HG02623 (cell line): Measurements from ENCODE around the gene LMAN2.
"Not testable (repeated sequence)": the region's sequence is repeated elsewhere in the genome, so short reads cannot be mapped to it uniquely, and the experiment has no call there.

Experiments
- ATAC-seq: cut with Tn5 transposase; IDR thresholded peaks from one replicate; pipeline ENCODE4 v1.9.1; 2021; ENCODE audit warnings: moderate library complexity; ENCODE audit not compliant: unreplicated experiment

The LMAN2 gene

GRCh38 chr5:177349762-177350161 lies 1.7 kb downstream of the LMAN2 start:
- ATAC-seq = no peak

GRCh38 chr5:177349362-177349647 lies 2.2 kb downstream of the LMAN2 start:
- ATAC-seq = no peak

GRCh38 chr5:177347699-177348098 lies 3.8 kb downstream of the LMAN2 start:
- ATAC-seq = no peak

DNA sequence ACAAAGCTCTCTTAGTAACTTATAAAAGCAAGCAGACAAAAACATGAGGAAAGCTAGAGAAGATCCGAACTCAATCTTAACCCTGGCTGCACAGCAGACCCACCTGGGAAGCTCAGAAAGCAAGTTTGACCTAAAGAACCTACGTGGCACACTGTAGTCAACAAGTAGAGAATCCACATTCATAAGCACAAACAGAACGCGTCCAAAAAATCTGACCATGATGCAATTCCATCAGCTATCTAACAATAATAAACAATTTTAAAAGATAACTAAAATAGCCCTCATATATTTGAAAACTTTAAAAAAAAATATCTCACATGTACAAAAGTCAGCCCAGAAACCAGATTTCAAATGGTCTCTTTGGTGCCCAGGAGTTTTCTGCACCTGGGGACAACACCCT lies 4.6 kb downstream of the LMAN2 start:
- ATAC-seq = no peak

- no peak for ATAC-seq
Observed at GRCh38 chr5:177344891-177345290, 6.6 kb downstream of the LMAN2 start.

DNA sequence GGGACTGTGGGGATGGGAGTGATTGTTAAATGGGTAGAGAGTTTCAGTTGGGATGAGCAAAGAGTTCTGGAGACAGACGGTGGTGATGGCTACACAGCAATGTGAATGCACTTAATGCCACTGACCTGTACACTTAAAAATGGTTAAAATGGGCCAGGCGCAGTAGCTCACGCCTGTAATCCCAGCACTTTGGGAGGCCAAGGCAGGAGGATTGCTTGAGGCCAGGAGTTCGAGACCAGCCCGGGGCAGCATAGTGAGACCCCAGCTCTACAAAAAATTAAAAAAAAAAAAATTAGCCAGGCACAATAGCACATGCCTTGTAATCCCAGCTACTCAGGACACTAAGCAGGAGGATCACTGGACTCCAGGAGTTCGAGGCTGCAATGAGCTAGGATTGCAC lies 7.7 kb downstream of the LMAN2 start:
- no peak for ATAC-seq

GRCh38 chr5:177343000-177343399 lies 8.5 kb downstream of the LMAN2 start:
- ATAC-seq = not testable (repeated sequence)

DNA sequence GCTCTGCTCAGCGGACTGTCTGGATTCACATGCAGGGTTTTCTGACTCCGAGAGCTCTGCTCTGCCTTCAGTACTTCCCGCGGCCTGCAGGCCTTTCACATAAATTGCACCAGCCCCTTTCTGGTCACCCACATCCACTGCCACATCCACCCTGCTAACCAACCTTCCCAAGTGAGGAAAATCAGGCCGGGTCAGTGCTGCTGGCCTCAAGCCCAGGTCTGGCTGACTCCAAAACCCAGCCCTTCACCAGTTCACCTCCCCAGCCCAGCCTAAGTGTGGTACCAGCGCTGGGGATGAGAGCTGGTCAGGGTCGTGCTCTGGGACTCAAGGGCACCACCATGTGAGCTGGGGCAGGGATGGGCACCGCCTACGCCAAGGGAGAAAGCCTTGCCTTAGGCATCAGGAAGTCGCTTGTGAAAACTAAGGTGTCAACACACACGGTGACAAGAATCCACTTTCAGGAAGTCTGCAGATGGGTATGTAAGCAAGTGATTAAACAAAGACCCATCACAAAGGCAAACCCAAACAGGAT lies 12.3 kb downstream of the LMAN2 start:
- ATAC-seq = no peak

DNA sequence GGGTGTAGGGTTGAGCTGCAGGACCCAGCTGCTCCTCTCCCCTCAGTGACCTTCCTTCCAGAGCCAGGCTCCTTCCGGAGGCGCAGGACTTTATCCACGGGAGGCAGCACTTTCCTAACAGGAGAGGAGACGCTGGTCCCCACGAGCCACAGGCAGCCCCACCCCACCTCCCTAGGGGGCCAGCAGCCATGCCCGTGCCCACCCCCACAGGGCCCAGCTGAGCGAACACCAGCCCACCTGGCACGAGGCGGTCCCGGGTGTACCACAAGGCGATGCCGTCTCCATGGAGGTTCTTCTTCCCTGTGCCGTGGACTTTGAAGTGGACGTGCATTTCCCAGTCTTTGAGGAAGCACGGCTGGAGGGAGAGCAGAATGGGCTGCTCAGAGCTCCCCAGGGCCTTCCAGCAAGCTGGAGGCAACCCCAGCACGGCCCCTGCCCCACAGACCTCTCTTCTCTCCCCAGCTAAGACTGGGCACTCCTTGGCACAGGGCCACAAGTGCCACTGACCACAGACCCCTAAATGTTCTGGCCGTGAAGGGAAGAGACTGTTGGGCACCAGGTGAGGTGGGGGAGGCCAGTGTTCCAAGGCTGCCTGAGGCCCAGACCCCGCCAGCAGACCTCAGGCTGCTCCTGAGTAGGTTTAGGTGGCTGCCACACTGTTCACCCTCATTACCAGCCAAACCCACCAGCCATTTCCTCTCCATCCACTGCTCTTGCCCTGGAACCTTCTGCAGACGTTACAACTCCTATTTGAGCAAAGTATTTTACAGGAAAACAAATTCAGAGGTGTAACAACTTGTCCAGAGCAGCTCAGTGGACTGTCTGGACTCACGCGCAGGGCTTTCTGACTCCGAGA lies 13.0 kb downstream of the LMAN2 start:
- no peak for ATAC-seq

- ATAC-seq = no peak
Observed at GRCh38 chr5:177336603-177337494, 14.6 kb downstream of the LMAN2 start.

DNA sequence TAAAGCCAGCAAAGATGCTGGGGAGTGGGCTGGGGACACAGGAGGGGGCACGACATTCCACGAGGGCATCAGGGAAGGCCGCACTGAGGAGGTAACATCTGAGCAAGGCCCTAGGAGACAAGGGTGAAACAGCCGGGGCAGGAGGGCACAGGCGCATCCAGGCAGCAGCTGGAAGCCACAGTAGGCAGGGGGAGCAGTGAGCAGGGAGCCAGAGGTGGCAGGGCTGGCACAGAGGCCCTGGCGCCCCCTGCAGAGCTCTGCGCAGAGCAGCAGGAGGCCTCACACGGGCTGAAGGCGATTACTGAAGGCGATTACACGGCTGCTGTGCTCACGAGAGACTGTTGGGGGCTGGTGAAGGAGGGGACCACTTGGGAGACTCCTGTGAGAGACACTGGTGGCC lies 15.4 kb downstream of the LMAN2 start:
- ATAC-seq = no peak

DNA sequence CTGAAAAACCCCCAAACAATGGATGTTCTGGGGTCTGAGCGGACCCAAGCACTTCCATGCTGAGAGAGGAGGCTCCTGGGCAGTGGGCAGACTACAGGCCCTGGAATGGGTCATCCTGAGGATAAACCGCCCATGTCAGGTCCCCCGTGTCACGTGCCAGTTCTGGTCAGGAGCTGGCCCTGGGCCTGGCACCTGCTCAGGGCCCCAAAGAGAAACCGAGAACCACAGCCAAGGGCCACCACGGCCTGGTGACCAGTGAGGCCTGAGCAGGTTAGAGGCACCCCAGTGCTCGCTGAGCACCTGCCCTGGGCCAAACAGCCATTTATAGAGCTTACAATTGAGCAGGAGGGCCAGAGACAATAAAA lies 15.8 kb downstream of the LMAN2 start:
- ATAC-seq = no peak

- no peak for ATAC-seq
Observed at GRCh38 chr5:177334781-177335700, 16.4 kb downstream of the LMAN2 start.

DNA sequence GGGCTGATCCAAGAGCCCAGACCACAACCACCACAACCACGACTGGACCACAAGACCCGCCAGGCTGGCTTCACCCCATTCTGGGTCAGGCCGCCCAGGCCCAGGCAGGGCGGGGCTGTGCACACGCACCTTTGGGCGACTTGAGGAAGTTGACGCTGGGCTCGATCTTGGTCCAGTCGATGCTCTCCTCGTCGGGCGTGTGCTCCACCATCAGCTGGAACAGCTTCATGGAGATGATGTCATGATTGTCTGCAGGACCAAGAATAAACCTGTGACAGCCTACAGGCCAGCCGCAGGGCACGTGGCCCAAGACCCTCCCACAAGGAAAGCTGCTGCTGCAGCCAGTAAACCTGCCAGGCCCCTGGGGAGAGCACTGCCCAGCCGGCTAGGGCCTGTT lies 17.3 kb downstream of the LMAN2 start:
- no peak for ATAC-seq

- ATAC-seq = no peak
Observed at GRCh38 chr5:177333420-177334154, 17.9 kb downstream of the LMAN2 start.

DNA sequence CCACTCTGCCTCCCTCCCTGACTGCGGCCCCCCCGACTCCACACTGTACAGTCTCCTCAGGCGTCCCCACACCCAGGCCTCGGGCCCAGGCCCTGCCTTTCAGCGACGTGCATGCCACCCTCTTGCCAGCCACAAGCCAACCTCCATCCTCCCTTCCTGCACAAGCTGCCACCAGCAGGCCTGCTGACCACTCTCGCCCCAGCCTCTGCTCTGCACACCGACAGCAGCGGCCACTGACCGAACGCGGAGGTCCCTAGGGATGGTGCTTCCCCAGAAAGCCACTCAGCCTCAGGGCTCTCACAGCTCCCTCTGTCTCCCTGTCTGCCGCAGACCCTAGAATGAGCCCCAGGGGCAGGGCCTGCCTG lies 18.6 kb downstream of the LMAN2 start:
- no peak for ATAC-seq

DNA sequence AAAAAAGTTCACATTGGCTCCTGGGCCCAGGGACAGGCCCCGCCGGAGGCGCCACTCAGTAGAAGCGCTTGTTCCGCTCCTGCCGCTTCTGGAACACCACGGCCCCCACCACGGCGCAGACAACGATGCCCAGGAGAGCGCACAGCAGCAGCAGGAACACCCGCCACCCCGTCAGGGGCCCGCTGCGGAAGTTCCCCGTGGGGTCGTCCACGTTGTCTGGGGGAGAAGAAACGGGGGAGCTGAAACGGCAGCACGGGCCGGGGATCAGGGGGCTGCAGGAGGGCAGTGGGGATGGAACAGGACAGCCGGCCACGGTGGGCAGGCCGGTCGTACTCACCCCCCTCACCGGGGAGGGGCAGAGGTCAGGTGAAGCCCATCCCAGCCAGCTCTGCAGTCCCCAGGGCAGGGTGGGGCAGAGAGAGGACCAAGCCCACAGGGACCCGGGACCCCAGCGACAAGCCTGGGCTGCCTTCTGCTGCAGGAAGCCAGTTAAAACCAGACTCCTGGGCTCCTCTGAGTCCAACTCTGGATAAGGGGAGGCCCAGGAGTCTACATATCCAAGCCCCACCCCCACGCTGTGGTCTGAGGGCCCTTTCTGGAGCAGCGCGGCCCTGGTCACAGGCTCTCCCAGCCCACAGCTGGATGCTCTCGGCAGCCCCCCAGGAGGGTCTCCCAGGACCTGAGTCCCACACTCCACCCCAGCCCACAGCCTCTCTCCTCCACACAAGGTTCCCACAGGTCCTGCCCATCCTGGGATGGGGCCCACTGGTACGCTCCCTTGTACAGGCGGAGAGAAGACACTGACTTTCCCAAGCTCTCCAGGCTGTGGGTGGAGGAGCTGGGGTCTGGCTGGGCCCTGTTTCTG lies 19.2 kb downstream of the LMAN2 start:
- no peak for ATAC-seq

GRCh38 chr5:177330991-177331842 lies 20.3 kb downstream of the LMAN2 start:
- ATAC-seq = no peak

GRCh38 chr5:177329883-177330282 lies 21.6 kb downstream of the LMAN2 start:
- ATAC-seq = no peak
